Activated naive CD4-positive, alpha-beta T cell treated with anti-CD3 and anti-CD28 coated beads, Interleukin-2, amount 50 U/mL, for 24 hours (primary cell): Measurements from ENCODE around the gene JMJD6.
A peak's percentile ranks its signal among the peaks of the same experiment; 100 is the strongest.
"Not testable (repeated sequence)": the region's sequence is repeated elsewhere in the genome, so short reads cannot be mapped to it uniquely, and the experiment has no call there.

Source experiments
- H3K27ac Mint-ChIP-seq: one replicate; pipeline ENCODE4 v1.8.0; 2021; ENCODE audit warnings: mild to moderate bottlenecking, mixed read lengths
- H3K27me3 Mint-ChIP-seq: one replicate; pipeline ENCODE4 v1.8.0; 2021; ENCODE audit warnings: mixed read lengths
- H3K36me3 Mint-ChIP-seq: one replicate; pipeline ENCODE4 v1.8.0; 2021; ENCODE audit warnings: mixed read lengths
- H3K4me1 Mint-ChIP-seq: one replicate; pipeline ENCODE4 v1.8.0; 2021; ENCODE audit warnings: mixed read lengths
- H3K4me3 Mint-ChIP-seq: one replicate; pipeline ENCODE4 v1.8.0; 2021; ENCODE audit warnings: mild to moderate bottlenecking, mixed read lengths
- H3K9me3 Mint-ChIP-seq: one replicate; pipeline ENCODE4 v1.8.0; 2021; ENCODE audit warnings: mixed read lengths

JMJD6 gene

GRCh38 chr17:76726231-76726775 lies at the start of gene JMJD6:
TSS of gene JMJD6 (minus strand) at chr17:76726606. CDS start at chr17:76726475, 131 bp downstream.
- peaks cover 51% of the 10 kb centered on the region for H3K4me1 Mint-ChIP-seq
- H3K27ac Mint-ChIP-seq, result peak within 1 kb of the TSS; percentile 97
- peak within 1 kb of the TSS; percentile 99 for H3K4me3 Mint-ChIP-seq
- H3K36me3 Mint-ChIP-seq, result peaks cover 21% of the 10 kb centered on the region
- H3K27me3 Mint-ChIP-seq, result no peaks in the 10 kb centered on the region
- H3K9me3 Mint-ChIP-seq, result no peaks in the 10 kb centered on the region

- H3K4me1 Mint-ChIP-seq, result peaks cover 25% of the 10 kb centered on the region
- no peaks in the 10 kb centered on the region for H3K27me3 Mint-ChIP-seq
- H3K27ac Mint-ChIP-seq, result no peak overlapping the region
- H3K4me3 Mint-ChIP-seq, result no peak overlapping the region
- no peaks in the 10 kb centered on the region for H3K9me3 Mint-ChIP-seq
- peaks cover 19% of the 10 kb centered on the region for H3K36me3 Mint-ChIP-seq
Measured at GRCh38 chr17:76775021-76775600, 48.7 kb upstream of the JMJD6 start.

- Mint-ChIP-seq H3K27ac (peak overlapping the region; percentile 97), H3K4me3 (peak overlapping the region; percentile 68), H3K36me3 (peaks cover 20% of the 10 kb centered on the region), H3K27me3 (no peaks in the 10 kb centered on the region), H3K4me1 (peaks cover 25% of the 10 kb centered on the region), H3K9me3 (no peaks in the 10 kb centered on the region)
Measured at GRCh38 chr17:76772842-76773525, 46.6 kb upstream of the JMJD6 start.

GRCh38 chr17:76758570-76758969 lies 32.2 kb upstream of the JMJD6 start:
- peaks cover 5% of the 10 kb centered on the region for H3K36me3 Mint-ChIP-seq

GRCh38 chr17:76757256-76757655 lies 30.9 kb upstream of the JMJD6 start:
- Mint-ChIP-seq H3K27ac (no peak overlapping the region), H3K27me3 (no peaks in the 10 kb centered on the region), H3K9me3 (no peaks in the 10 kb centered on the region), H3K4me1 (peaks cover 21% of the 10 kb centered on the region), H3K36me3 (peaks cover 5% of the 10 kb centered on the region), H3K4me3 (no peak overlapping the region)

More at GRCh38 chr17:76758570-76758969, 32.2 kb upstream of the JMJD6 start:
- no peaks in the 10 kb centered on the region for H3K27me3 Mint-ChIP-seq
- peaks cover 8% of the 10 kb centered on the region for H3K4me1 Mint-ChIP-seq
- H3K27ac Mint-ChIP-seq, result no peak overlapping the region
- no peak overlapping the region for H3K4me3 Mint-ChIP-seq
- H3K9me3 Mint-ChIP-seq, result no peaks in the 10 kb centered on the region

GRCh38 chr17:76755285-76755684 lies 28.9 kb upstream of the JMJD6 start:
- peaks cover 5% of the 10 kb centered on the region for H3K36me3 Mint-ChIP-seq
- no peak overlapping the region for H3K4me3 Mint-ChIP-seq
- no peaks in the 10 kb centered on the region for H3K9me3 Mint-ChIP-seq
- H3K27ac Mint-ChIP-seq, result peak overlapping the region; percentile 55
- peaks cover 28% of the 10 kb centered on the region for H3K4me1 Mint-ChIP-seq
- H3K27me3 Mint-ChIP-seq, result no peaks in the 10 kb centered on the region

GRCh38 chr17:76753061-76753961 lies 26.9 kb upstream of the JMJD6 start:
- Mint-ChIP-seq H3K4me3 (peak overlapping the region; percentile 90), H3K36me3 (peaks cover 4% of the 10 kb centered on the region), H3K27ac (peak overlapping the region; percentile 99), H3K4me1 (peaks cover 28% of the 10 kb centered on the region), H3K27me3 (no peaks in the 10 kb centered on the region), H3K9me3 (no peaks in the 10 kb centered on the region)

GRCh38 chr17:76752006-76752405 lies 25.6 kb upstream of the JMJD6 start:
- Mint-ChIP-seq H3K4me1 (peaks cover 28% of the 10 kb centered on the region), H3K4me3 (peak overlapping the region; percentile 68), H3K36me3 (peaks cover 4% of the 10 kb centered on the region), H3K9me3 (no peaks in the 10 kb centered on the region), H3K27ac (peak overlapping the region; percentile 97), H3K27me3 (no peaks in the 10 kb centered on the region)

- no peak overlapping the region for H3K27ac Mint-ChIP-seq
Measured at GRCh38 chr17:76751416-76751993, 25.1 kb upstream of the JMJD6 start.

GRCh38 chr17:76748657-76749056 lies 22.3 kb upstream of the JMJD6 start:
- no peaks in the 10 kb centered on the region for H3K9me3 Mint-ChIP-seq
- H3K4me3 Mint-ChIP-seq, result no peak overlapping the region
- H3K36me3 Mint-ChIP-seq, result peaks cover 10% of the 10 kb centered on the region
- H3K27me3 Mint-ChIP-seq, result no peaks in the 10 kb centered on the region
- peaks cover 26% of the 10 kb centered on the region for H3K4me1 Mint-ChIP-seq
- no peak overlapping the region for H3K27ac Mint-ChIP-seq

More at GRCh38 chr17:76751416-76751993, 25.1 kb upstream of the JMJD6 start:
- no peaks in the 10 kb centered on the region for H3K9me3 Mint-ChIP-seq
- no peaks in the 10 kb centered on the region for H3K27me3 Mint-ChIP-seq
- H3K4me3 Mint-ChIP-seq, result no peak overlapping the region
- H3K36me3 Mint-ChIP-seq, result peaks cover 4% of the 10 kb centered on the region
- peaks cover 28% of the 10 kb centered on the region for H3K4me1 Mint-ChIP-seq

- peak overlapping the region; percentile 13 for H3K27ac Mint-ChIP-seq
- H3K4me3 Mint-ChIP-seq, result no peak overlapping the region
- H3K27me3 Mint-ChIP-seq, result no peaks in the 10 kb centered on the region
- H3K4me1 Mint-ChIP-seq, result peaks cover 18% of the 10 kb centered on the region
- H3K9me3 Mint-ChIP-seq, result no peaks in the 10 kb centered on the region
- peaks cover 10% of the 10 kb centered on the region for H3K36me3 Mint-ChIP-seq
Measured at GRCh38 chr17:76747716-76748363, 21.4 kb upstream of the JMJD6 start.

- not testable (repeated sequence) for H3K27ac Mint-ChIP-seq, H3K9me3 Mint-ChIP-seq, H3K27me3 Mint-ChIP-seq, H3K4me1 Mint-ChIP-seq, H3K4me3 Mint-ChIP-seq
- peaks cover 14% of the 10 kb centered on the region for H3K36me3 Mint-ChIP-seq
Measured at GRCh38 chr17:76745785-76746184, 19.4 kb upstream of the JMJD6 start.

- H3K27me3 Mint-ChIP-seq, result no peaks in the 10 kb centered on the region
- H3K9me3 Mint-ChIP-seq, result no peaks in the 10 kb centered on the region
- no peak overlapping the region for H3K27ac Mint-ChIP-seq
- peaks cover 9% of the 10 kb centered on the region for H3K4me1 Mint-ChIP-seq
- no peak overlapping the region for H3K4me3 Mint-ChIP-seq
- peaks cover 12% of the 10 kb centered on the region for H3K36me3 Mint-ChIP-seq
Measured at GRCh38 chr17:76744747-76745146, 18.3 kb upstream of the JMJD6 start.

- Mint-ChIP-seq H3K9me3 (no peaks in the 10 kb centered on the region), H3K27me3 (no peaks in the 10 kb centered on the region), H3K4me3 (no peak overlapping the region), H3K4me1 (peaks cover 27% of the 10 kb centered on the region), H3K27ac (no peak overlapping the region), H3K36me3 (peaks cover 10% of the 10 kb centered on the region)
Measured at GRCh38 chr17:76742958-76743357, 16.6 kb upstream of the JMJD6 start.
